ENCODE results near the gene PCDHGA1. TPM values are rescaled to one million over a fixed set of nuclear protein-coding genes. Genes with fewer than 3 reads are reported as not detected.
A peak's percentile ranks its signal among the peaks of the same experiment; 100 is the strongest.

PCDHGA1 gene
- total RNA-seq, 4 donors from 2014 or later, result 0.65 to 0.97 (median 0.71) TPM

DNA sequence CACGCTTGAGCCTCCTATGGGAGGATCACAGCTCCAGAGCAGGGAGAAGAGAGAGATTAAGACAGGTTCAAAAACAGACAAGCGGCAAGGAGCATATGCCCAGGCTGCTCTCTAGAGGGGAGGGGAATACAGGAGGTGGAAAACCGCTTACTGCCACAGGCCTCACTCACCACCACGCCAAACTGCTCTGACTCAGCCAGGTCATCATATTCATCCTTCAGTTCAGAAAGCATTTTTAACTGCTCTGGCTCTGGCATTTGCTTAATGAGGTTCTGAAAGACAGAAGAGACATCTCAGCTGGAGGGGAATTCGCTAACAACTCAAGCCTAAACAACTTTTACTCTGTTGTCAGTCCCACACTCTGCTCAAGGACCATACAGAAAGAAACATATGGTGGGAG is 198.7 kb downstream of the PCDHGA1 start:
- Histone ChIP-seq H3K9me3 (no peaks in the 10 kb centered on the region), H3K4me1 (peaks cover 36 to 39% of the 10 kb centered on the region in 2 donors), H3K27me3 (no peaks in the 10 kb centered on the region), H3K27ac (peak overlapping the region; percentile 79 to 88 (median 86)), H3K4me3 (no peak overlapping the region), H3K36me3 (peaks cover 0 to 60% of the 10 kb centered on the region in 2 donors)
- peak; percentile 45 to 74 for DNase-seq
- ATAC-seq, result peak; percentile 45 to 66
- TF ChIP-seq, protein P1, sequence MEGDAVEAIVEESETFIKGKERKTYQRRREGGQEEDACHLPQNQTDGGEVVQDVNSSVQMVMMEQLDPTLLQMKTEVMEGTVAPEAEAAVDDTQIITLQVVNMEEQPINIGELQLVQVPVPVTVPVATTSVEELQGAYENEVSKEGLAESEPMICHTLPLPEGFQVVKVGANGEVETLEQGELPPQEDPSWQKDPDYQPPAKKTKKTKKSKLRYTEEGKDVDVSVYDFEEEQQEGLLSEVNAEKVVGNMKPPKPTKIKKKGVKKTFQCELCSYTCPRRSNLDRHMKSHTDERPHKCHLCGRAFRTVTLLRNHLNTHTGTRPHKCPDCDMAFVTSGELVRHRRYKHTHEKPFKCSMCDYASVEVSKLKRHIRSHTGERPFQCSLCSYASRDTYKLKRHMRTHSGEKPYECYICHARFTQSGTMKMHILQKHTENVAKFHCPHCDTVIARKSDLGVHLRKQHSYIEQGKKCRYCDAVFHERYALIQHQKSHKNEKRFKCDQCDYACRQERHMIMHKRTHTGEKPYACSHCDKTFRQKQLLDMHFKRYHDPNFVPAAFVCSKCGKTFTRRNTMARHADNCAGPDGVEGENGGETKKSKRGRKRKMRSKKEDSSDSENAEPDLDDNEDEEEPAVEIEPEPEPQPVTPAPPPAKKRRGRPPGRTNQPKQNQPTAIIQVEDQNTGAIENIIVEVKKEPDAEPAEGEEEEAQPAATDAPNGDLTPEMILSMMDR (IDR thresholded peaks at IDR 0.05 in 4 of 5, conservative IDR thresholded peaks at IDR 0.05 in 1 of 5), result peak in 1 of 5 experiments; percentile 14
- no peak for TF ChIP-seq POLR2A (IDR thresholded peaks at IDR 0.05)
- intact Hi-C loops (cut with DNase I; ENCODE audit: low total_unique reads) (loop anchor here (1.0 kb wide), 1 partner anchor 28 kb away; no protein-coding TSS in a partner anchor), in situ Hi-C loops (cut with MboI; ENCODE audit: low sequenced_read_pairs in 4 of 4) (loop anchor here in 1 of 4 donors (5.0 kb wide), 1 partner anchor 52 kb away; the partner anchor contains the start of gene PCDHGC3)

DNA sequence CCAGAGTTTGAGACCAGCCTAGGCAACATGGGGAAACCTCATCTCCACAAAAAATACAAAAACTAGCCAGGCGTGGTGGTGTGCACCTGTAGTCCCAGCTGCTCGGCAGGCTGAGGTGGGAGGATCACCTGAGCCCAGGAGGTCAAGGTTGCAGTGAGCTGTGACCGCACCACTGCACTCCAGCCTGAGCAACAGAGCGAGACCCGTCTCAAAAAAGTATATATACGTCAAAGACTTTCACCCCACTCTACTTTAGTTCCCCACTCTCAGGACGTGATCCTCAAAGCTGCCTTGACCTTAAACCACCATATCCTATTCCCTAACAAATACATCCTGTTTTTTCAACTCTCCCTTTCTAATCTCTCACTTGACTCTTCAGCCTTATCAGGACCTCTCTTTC is 199.6 kb downstream of the PCDHGA1 start:
- H3K36me3 ChIP-seq, result peaks cover 0 to 66% of the 10 kb centered on the region in 2 donors
- DNase-seq (no peak), ATAC-seq (no peak)
- in situ Hi-C loops (cut with MboI; ENCODE audit: low sequenced_read_pairs in 4 of 4), result loop anchor here in 1 of 4 donors (5.0 kb wide), 1 partner anchor 53 kb away; the partner anchor contains the start of gene PCDHGC3
- no peak overlapping the region for H3K4me3 ChIP-seq
- peaks cover 30 to 32% of the 10 kb centered on the region in 2 donors for H3K4me1 ChIP-seq
- no peak for TF ChIP-seq POLR2A (IDR thresholded peaks at IDR 0.05)
- TF ChIP-seq, protein P1 (IDR thresholded peaks at IDR 0.05 in 4 of 5, conservative IDR thresholded peaks at IDR 0.05 in 1 of 5), result no peak
- H3K27me3 ChIP-seq, result no peaks in the 10 kb centered on the region
- intact Hi-C loops (cut with DNase I; ENCODE audit: low total_unique reads), result loop anchor here (1.0 kb wide), 1 partner anchor 27 kb away; no protein-coding TSS in a partner anchor
- no peaks in the 10 kb centered on the region for H3K9me3 ChIP-seq
- H3K27ac ChIP-seq, result peak overlapping the region; percentile 79 to 88 (median 86)

DNA sequence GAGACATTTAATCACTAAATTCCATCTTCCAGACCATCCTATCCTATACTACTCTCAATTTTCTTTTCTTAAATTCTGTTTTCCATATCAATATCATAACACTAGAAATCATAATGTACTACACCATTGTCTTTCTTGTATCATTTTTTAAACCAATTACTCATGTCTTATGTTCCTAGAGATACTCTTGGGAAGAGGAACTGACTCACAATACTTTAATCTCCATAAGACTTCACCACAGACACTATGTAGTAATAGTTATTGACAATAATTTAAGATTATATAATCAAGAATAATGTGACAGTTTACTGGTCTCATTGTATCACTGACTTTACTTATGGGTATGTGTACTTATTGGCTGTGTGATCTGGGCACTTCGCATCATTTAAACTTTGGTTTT is 202.4 kb downstream of the PCDHGA1 start:
- peaks cover 0 to 41% of the 10 kb centered on the region in 2 donors for H3K36me3 ChIP-seq
- H3K4me3 ChIP-seq, result no peak overlapping the region
- H3K9me3 ChIP-seq, result no peaks in the 10 kb centered on the region
- no peak for DNase-seq
- peaks cover 24 to 30% of the 10 kb centered on the region in 2 donors for H3K4me1 ChIP-seq
- in situ Hi-C loops (cut with MboI; ENCODE audit: low sequenced_read_pairs in 4 of 4) (no loop called here), intact Hi-C loops (cut with DNase I; ENCODE audit: low total_unique reads) (no loop called here)
- no peaks in the 10 kb centered on the region for H3K27me3 ChIP-seq
- peak overlapping the region in 1 of 4 donors; percentile 20 for H3K27ac ChIP-seq
- TF ChIP-seq, protein P1 (IDR thresholded peaks at IDR 0.05 in 4 of 5, conservative IDR thresholded peaks at IDR 0.05 in 1 of 5), result no peak
- TF ChIP-seq POLR2A (IDR thresholded peaks at IDR 0.05), result no peak
- no peak for ATAC-seq

DNA sequence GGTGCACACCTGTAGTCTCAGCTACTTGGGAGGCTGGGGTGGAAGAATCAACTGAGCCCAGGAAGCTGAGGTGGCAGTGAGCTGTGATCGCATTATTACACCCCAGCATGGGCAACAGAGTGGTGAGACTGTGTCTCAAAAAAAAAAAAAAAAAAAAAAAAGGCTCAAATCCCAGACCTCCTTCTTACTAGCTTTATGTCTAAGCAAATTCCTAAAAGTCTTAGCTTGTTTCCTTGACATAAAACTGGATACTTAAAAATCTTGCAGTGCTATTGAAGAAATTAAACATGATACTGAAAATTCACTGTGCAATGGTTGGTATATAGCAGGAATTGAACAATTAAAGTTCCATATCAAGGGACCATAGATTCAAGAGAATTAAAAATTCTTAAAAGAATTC is 203.6 kb downstream of the PCDHGA1 start:
- no peaks in the 10 kb centered on the region for H3K27me3 ChIP-seq
- no peak overlapping the region for H3K4me3 ChIP-seq
- DNase-seq (no peak), ATAC-seq (no peak)
- H3K36me3 ChIP-seq, result peaks cover 0 to 31% of the 10 kb centered on the region in 2 donors
- H3K27ac ChIP-seq, result peak overlapping the region in 1 of 4 donors; percentile 10
- in situ Hi-C loops (cut with MboI; ENCODE audit: low sequenced_read_pairs in 4 of 4) (no loop called here), intact Hi-C loops (cut with DNase I; ENCODE audit: low total_unique reads) (no loop called here)
- no peak for TF ChIP-seq POLR2A (IDR thresholded peaks at IDR 0.05)
- TF ChIP-seq, protein P1 (IDR thresholded peaks at IDR 0.05 in 4 of 5, conservative IDR thresholded peaks at IDR 0.05 in 1 of 5), result no peak
- H3K9me3 ChIP-seq, result no peaks in the 10 kb centered on the region
- H3K4me1 ChIP-seq, result peaks cover 15 to 20% of the 10 kb centered on the region in 2 donors
